Gastroesophageal sphincter (tissue), 3 donors: ENCODE data around the gene NAIF1.

ENCODE experiments used
- CTCF ChIP-seq, 4 experiments: fragments of 200-600 bp in 2 of 4; fragments of 450-650 bp in 2 of 4; sonication (generic) in 1 of 4; IDR thresholded peaks; one replicate each; pipeline ENCODE4 v1.5.1; 2017 to 2019; ENCODE audit warnings: antibody characterized with exemption in 4 of 4, mild to moderate bottlenecking in 2 of 4, moderate library complexity in 2 of 4
- EP300 ChIP-seq: sonication (generic); formaldehyde crosslinking; IDR thresholded peaks from one replicate; pipeline ENCODE4 v1.6.1; 2017; ENCODE audit warnings: antibody characterized with exemption, mild to moderate bottlenecking
- POLR2A ChIP-seq, 2 donors: fragments of 450-650 bp; IDR thresholded peaks; one replicate each; pipeline ENCODE4 v1.6.1; 2017; ENCODE audit warnings: antibody characterized with exemption in 2 of 2, mild to moderate bottlenecking in 2 of 2, moderate library complexity in 1 of 2
- POLR2AphosphoS5 ChIP-seq: sonication (generic); formaldehyde crosslinking; IDR thresholded peaks from one replicate; pipeline ENCODE4 v1.6.1; 2017; ENCODE audit warnings: antibody characterized with exemption

GRCh38 chr9:128101231-128101661 is 34.1 kb upstream of the NAIF1 start:
- TF ChIP-seq CTCF (IDR thresholded peaks at IDR 0.05) (no peak), POLR2A (IDR thresholded peaks at IDR 0.05) (no peak), EP300 (no peak), POLR2AphosphoS5 (no peak)
